ENCODE measurements around the gene ZCCHC9. TPM values are rescaled to one million over a fixed set of nuclear protein-coding genes. Genes with fewer than 3 reads are reported as not detected.
A peak's percentile ranks its signal among the peaks of the same experiment; 100 is the strongest.

ZCCHC9 gene
- total RNA-seq, 1 experiment from 2014 or later: 16.5 TPM

DNA sequence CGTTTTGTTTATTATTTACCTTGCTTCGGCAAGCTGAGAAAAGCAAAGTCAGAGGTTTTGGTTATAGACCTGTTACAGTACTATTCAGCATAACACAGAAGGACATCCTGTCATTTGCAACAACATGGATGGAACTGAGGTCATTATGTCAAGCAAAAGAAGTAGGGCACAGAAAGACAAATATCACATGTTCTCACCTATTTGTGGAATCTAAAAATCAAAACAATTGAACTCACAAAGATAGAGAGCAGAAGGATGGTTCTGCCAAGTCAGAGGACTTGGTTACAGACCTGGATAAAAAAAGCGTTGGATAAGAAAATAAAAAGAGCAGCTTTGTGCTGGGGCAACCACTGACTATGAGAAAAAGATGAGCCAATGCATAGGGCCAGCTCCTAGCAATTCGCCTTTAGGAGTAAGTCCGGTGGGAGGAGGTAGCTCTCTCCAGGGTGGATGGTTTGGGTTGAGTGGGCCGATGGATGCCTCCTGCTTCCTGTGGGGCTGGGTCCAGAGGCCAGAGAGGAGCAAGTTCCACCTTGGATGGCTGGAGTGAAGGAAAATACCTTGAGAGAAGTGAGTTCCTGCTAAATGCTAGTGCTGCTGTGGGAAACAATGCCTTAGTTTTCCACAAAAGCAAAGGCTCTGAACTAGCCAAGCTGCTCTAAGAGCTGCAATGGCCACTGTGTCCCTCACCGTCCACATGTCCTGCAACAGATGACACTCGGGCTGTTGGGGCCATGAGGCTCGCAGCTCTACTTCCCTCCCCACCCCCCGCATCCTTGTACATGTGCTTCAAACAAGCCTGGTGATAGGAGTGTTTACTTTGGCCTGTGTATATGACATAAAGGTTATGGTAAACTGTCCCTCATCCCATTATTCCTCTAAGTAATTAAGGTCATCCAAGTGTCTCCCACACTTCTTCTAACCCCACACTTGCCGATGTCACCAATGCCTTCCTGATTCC, 54.2 kb downstream of the ZCCHC9 start:
- TF ChIP-seq, protein P1, sequence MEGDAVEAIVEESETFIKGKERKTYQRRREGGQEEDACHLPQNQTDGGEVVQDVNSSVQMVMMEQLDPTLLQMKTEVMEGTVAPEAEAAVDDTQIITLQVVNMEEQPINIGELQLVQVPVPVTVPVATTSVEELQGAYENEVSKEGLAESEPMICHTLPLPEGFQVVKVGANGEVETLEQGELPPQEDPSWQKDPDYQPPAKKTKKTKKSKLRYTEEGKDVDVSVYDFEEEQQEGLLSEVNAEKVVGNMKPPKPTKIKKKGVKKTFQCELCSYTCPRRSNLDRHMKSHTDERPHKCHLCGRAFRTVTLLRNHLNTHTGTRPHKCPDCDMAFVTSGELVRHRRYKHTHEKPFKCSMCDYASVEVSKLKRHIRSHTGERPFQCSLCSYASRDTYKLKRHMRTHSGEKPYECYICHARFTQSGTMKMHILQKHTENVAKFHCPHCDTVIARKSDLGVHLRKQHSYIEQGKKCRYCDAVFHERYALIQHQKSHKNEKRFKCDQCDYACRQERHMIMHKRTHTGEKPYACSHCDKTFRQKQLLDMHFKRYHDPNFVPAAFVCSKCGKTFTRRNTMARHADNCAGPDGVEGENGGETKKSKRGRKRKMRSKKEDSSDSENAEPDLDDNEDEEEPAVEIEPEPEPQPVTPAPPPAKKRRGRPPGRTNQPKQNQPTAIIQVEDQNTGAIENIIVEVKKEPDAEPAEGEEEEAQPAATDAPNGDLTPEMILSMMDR (conservative IDR thresholded peaks at IDR 0.05; ENCODE audit: low read depth, low read length): no peak
- Histone ChIP-seq H3K27me3 (replicated peaks; ENCODE audit: insufficient read depth, low read depth, low read length, poor library complexity) (no peaks in the 10 kb centered on the region), H3K9me3 (ENCODE audit: low read depth, low read length, poor library complexity, severe bottlenecking) (no peaks in the 10 kb centered on the region), H3K27ac (ENCODE audit: low read depth, low read length, poor library complexity, severe bottlenecking) (no peak overlapping the region), H3K36me3 (ENCODE audit: insufficient read depth, low read length, poor library complexity, severe bottlenecking) (no peaks in the 10 kb centered on the region), H3K4me3 (ENCODE audit: low read depth, low read length, poor library complexity, severe bottlenecking) (no peak overlapping the region), H3K4me1 (ENCODE audit: insufficient read depth, low read length, poor library complexity, severe bottlenecking) (no peaks in the 10 kb centered on the region)
- no peak for DNase-seq (ENCODE audit: low spot score)
- BruUV-seq (replicated peaks): no TSS peak
- ChIA-PET POLR2A (ENCODE audit: low non-redundant PET) (no interaction called here), CTCF (no interaction called here)
- intact Hi-C loops (cut with micrococcal nuclease; ENCODE audit: unreplicated experiment): no loop called here

DNA sequence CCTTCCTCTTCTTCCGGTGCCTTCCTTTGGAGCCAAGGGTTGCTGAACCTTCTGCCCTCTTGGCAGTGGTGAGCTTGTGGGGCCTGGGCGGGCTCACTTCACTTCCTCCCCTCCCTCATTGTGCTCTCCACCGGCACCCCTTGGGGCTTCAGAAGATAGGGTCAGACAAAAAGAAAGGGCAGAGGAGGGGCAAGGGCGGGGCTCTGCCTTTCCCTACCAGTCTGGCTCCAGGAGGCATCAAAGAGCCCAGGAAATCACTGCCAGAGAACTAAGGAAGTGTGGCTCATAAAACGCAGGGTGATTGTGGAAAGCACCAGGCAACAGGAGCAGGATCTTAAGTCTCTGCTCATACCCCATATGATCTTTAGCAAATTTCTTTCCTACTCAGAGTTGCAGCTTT, 57.7 kb downstream of the ZCCHC9 start:
- ChIA-PET CTCF (no interaction called here), POLR2A (ENCODE audit: low non-redundant PET) (no interaction called here)
- no peaks in the 10 kb centered on the region for H3K36me3 ChIP-seq (ENCODE audit: insufficient read depth, low read length, poor library complexity, severe bottlenecking)
- DNase-seq (ENCODE audit: low spot score): peak; percentile 38
- H3K27me3 ChIP-seq (replicated peaks; ENCODE audit: insufficient read depth, low read depth, low read length, poor library complexity): no peaks in the 10 kb centered on the region
- BruUV-seq (replicated peaks): no TSS peak
- no peak overlapping the region for H3K4me3 ChIP-seq (ENCODE audit: low read depth, low read length, poor library complexity, severe bottlenecking)
- H3K4me1 ChIP-seq (ENCODE audit: insufficient read depth, low read length, poor library complexity, severe bottlenecking): no peaks in the 10 kb centered on the region
- intact Hi-C loops (cut with micrococcal nuclease; ENCODE audit: unreplicated experiment): no loop called here
- TF ChIP-seq EZH2 (IDR thresholded peaks at IDR 0.05; ENCODE audit: borderline replicate concordance, low read depth, low read length, poor library complexity, severe bottlenecking): no peak
- TF ChIP-seq, protein P1 (conservative IDR thresholded peaks at IDR 0.05; ENCODE audit: low read depth, low read length): no peak
- H3K27ac ChIP-seq (ENCODE audit: low read depth, low read length, poor library complexity, severe bottlenecking): no peak overlapping the region
- H3K9me3 ChIP-seq (ENCODE audit: low read depth, low read length, poor library complexity, severe bottlenecking): no peaks in the 10 kb centered on the region

DNA sequence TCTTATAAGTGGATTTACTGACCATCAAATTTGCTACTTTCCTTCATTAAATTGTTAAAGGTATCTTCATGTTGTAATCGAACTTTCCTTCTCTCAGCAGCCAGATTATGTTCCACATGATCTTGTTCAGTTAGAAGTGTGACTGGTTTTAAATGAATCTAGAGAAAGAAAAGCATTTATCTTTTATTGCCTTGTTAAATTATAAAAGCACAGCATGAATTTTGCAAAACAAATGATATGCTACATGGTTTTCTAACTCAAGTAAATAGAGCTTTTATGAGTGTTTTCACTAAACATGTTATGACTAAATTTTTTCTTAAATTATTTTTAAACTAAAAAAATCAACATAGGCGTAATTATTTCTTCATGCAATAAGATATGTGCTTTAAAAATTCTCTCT, 58.5 kb downstream of the ZCCHC9 start:
- no peak for DNase-seq (ENCODE audit: low spot score)
- TF ChIP-seq, protein P1 (conservative IDR thresholded peaks at IDR 0.05; ENCODE audit: low read depth, low read length): no peak
- TF ChIP-seq EZH2 (IDR thresholded peaks at IDR 0.05; ENCODE audit: borderline replicate concordance, low read depth, low read length, poor library complexity, severe bottlenecking): no peak
- POLR2A ChIA-PET (ENCODE audit: low non-redundant PET): no interaction called here
- BruUV-seq (replicated peaks): no TSS peak
- Histone ChIP-seq H3K27me3 (replicated peaks; ENCODE audit: insufficient read depth, low read depth, low read length, poor library complexity) (no peaks in the 10 kb centered on the region), H3K9me3 (ENCODE audit: low read depth, low read length, poor library complexity, severe bottlenecking) (no peaks in the 10 kb centered on the region), H3K4me1 (ENCODE audit: insufficient read depth, low read length, poor library complexity, severe bottlenecking) (no peaks in the 10 kb centered on the region), H3K4me3 (ENCODE audit: low read depth, low read length, poor library complexity, severe bottlenecking) (no peak overlapping the region), H3K36me3 (ENCODE audit: insufficient read depth, low read length, poor library complexity, severe bottlenecking) (no peaks in the 10 kb centered on the region), H3K27ac (ENCODE audit: low read depth, low read length, poor library complexity, severe bottlenecking) (no peak overlapping the region)
- intact Hi-C loops (cut with micrococcal nuclease; ENCODE audit: unreplicated experiment): no loop called here
- CTCF ChIA-PET: no interaction called here
